CD1c-positive myeloid dendritic cell (primary cell): ENCODE results near the gene MS4A4A.
"Not testable (repeated sequence)": the region's sequence is repeated elsewhere in the genome, so short reads cannot be mapped to it uniquely, and the experiment has no call there.

ENCODE experiments used
- DNase-seq: peaks from one replicate; pipeline ENCODE4 v3.0.0-alpha.2; 2016; ENCODE audit errors: extremely low spot score

Gene MS4A4A

DNA sequence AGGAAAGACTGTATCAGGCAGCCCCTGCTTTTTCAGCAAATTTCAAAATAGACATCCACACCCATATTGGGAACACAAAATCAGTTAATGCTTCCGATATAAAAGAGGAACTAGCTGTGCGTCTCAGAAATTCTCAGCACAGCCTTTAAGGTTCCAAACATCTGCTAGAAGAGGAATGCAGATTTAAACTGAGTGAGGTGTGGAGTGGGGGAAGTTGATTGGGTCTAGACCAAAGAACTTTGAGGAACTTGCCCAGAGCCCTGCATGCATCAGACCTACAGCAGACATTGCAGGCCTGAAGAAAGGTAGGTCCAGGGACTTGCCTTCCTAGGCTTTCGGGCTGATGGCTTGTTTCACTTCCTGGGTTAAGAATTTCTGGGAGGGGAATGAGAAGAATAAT, at the start of gene MS4A4A:
Gene MS4A4A (plus strand): TSS at position 255 of the 400 bp plus-strand sequence. CDS start 10 bp downstream, at position 265.
- DNase-seq, result peak; percentile 80

DNA sequence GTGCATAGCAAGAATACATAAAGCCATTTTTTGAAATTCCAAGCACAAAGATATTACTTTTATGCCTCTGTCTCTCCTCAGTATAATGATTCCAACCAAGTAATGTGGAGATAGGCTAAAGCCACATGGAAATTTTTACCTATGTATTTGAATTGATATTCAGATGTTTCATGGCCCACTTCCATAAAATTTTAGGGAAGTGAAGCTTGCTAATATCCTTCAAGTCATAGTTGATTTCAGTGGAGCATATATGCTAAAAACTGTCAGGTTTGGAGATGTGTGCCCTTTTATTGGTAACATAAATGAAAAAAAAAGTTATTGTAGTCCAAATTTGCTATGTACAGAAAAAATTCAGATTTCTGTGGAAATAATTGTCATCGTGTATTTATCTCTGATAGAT, 49.8 kb upstream of the MS4A4A start:
- DNase-seq, result peak; percentile 69

DNA sequence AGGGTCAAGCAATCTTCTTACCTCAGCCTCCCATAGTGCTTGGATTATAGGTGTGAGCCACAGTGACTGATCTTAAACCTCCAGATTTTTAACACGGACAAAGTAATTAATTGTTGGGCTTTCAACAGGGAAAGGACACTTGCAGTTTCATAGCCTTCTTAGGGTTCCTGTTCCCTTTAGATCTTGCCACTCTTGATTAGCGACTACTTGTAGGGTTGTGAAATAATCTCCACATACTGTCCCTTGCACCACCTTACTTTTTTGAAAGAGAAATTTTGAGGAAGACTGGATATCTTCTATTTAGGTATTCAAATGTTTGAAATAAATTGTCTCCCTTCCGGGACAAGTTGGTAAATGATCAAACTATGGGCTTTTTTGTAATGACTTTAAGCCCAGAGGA, 45.1 kb upstream of the MS4A4A start:
- DNase-seq, result peak; percentile 59

DNA sequence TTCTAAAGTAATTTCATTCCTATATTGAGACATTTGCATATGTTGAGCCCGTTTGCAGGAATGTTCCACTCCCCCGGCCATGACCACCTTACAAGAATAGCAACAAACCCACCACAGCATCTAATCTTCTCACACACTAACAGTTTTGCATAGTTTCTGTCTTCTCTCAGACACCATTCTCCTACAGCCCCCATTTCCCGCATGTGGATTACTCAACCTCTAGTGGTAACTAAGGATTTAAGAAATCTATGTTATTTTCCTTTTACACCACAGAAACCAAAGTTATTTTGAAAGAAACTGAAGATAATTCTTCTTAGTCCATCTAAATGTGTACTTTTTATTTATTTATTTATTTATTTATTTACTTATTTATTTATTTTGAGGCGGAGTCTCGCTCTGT, 39.8 kb upstream of the MS4A4A start:
- DNase-seq, result no peak

DNA sequence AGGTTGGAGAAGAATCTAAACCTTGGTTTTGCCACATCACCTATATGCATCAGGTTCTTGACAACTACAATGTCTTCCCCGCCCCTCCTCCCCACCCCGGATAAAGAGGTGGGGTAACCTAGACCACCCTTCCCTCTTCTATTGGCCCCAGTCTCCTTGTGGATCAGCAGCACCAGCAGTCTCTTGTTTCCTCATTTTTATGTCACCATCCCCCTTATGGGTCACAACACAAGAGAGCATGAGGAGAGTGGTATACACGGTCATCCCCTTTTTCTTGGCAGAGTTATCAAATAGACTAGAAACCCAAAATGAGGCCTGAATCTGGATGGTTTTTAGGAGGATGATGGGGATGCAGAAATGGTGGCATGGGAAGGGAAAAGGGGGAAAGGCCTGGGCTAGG, 38.7 kb upstream of the MS4A4A start:
- DNase-seq, result no peak

DNA sequence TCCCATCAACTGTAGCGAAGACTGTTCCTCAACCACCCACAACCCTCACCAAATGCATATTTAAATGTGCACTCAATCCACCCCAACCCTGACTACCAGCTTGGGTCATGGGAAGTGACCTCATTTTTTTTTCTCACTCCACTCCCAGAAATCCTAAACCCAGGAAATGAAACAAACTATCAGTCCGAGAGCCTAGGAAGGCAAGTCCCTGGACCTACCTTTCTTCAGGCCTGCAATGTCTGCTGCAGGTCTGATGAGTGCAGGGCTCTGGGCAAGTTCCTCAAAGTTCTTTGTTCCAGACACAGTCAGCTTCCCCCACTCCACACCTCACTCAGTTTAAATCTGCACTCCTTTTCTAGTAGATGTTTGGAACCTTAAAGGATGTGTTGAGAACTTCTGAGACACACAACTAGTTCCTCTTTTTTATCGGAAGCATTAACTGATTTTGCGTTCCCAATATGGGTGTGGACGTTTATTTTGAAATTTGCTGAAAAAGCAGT, 37.7 kb upstream of the MS4A4A start, which contains the start of gene MS4A4E:
Gene MS4A4E (minus strand): TSS at position 398 of the 500 bp plus-strand sequence. CDS start 13,082 bp downstream, outside the sequence.
- peak; percentile 60 for DNase-seq

DNA sequence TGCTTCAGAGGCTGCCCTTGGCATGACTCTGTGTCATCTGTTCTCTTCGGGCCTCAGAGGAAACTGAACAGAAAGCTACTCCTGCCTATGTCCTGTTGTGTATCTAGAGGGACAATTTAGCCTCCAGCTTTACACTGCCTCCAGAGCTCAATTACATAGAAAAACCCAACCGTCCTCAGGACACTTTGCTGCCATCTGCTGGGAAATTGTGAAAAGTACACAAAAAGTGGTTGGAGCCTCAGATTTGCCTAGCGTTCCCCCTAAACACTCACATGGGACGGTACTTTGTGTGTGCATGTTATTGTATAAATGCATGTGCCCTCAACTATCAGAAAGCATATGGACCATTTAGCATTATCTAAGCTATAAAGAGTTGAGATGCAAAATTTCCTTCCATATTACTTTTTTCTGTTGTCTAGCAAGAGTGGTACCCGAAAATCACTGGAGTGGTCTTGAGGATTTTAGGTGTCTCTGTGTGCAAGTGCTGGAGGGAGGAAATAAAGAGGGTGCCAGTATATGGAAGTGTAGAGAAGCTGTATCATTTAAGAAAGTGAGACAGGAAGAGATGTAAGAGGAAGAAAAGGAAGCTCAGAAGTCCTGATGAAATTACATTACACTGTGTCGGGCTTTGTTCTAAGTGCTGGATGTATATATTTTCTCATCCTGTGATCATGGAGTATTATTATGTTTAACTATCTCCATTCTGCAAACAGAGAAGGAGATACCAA, 28.8 kb upstream of the MS4A4A start:
- DNase-seq, result peak; percentile 73

DNA sequence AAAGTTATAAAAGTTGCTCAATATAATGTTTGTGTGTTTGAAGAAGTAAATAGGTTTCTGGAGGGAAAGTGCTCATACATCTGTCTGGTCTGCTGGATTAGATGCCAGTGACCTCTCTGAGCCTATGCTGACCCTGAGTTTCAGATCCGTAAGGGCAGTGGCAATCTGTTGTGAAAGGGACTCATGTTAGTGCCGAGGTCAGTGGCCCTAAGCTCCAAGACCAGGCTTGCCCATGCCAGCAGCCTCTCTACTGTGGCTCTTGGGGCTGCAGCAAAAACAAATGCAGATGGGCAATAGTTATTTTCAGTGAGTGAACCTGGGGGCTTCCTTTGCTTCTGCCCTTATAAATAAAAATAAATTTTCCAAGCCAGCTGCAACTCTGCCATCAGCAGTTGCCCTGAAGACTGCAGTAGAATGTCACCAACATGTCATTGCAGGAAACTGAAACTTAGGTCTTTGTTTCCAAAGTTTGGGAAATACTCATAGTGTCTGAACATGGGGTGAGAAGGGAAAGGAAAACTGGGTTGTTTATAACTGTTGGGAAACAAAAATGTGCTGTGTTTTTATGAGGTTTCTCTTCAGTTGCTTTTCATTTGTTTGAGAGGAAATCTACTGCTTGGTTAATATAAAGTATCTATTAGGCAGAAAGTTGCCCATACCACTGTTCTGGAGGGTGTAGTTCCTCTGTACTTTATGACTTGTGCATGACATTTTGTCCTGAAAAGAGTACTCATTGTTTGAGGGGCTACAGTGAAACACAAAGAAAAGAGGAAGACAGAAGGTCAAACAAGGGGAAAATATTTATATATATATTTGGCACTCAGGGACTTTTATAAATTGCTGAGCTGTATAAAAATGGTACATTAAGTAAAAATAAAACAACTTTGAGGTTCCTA, 28.0 kb upstream of the MS4A4A start:
- peak; percentile 58 for DNase-seq

DNA sequence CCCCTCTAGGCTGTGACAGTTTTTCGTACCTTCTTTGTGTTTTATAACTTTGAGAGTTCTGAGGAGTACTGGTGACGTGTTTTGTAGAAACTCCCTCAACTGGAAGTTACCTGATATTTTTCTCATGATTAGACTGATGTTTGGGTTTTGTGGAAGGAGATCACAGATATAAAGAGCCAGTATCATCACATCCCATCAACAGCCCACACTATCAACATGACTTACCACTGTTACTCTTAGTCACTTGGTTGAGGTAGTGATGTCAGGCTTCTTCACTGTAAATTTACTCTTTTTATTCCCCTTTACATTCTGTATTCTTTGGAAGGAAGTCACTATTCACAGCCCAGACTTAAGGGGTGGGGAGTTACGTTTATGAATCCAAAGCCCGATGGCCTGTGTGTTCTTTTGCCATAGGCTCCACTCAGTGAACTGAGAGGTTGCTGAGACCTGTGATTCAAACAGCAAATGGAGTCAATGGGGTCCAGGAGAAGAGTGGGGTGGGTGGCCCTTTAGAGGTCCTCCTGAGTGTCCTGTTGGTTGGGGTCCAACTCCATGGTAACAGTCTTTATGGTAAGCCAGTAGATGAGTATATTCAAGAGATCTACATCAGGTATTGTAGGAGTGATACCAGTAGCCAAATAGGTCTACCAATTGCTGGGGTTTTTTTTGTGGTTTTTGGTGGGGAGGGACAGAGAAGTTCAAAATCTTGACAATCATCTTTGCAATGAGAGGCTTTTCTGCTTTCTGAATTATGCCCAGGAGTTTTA, 22.3 kb upstream of the MS4A4A start:
- no peak for DNase-seq

DNA sequence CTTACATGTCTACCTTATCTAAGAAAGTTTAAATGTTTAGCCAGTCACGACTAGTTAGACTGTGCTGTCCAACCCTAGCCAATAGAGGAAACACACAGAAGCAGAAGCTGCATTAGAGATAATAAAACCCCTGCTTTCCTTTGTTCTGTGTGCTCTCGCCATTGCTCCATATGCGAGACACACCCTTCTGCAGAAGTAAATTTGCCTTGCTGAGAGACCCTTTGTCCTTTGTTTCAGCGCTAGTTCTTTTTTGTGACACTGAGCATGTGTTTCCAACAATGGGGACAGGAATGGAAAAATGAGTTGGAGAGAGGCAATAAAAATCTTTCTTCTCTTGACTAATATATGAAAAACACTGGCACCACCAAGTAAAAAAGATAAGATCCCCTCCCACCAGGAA, 19.5 kb upstream of the MS4A4A start:
- DNase-seq, result no peak

DNA sequence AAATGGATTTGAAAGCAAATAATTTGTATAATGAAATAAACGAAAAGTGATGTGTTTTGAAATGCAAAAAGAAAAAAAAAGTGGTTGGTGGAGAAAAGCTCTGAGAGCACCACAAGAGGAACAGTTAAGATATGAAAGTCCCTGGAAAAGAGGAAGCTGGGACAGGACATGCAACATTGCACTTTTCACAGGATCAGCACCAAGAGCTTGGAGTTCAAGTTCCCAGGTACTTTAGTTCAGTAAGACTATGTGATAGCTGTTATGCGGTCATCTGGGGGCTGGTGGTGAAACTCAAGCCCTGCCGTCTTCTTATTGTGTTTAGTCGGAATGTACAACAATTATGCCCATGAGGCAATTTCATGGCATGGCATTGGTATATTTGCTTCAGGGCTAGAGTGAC, 17.1 kb upstream of the MS4A4A start:
- DNase-seq, result peak; percentile 74

DNA sequence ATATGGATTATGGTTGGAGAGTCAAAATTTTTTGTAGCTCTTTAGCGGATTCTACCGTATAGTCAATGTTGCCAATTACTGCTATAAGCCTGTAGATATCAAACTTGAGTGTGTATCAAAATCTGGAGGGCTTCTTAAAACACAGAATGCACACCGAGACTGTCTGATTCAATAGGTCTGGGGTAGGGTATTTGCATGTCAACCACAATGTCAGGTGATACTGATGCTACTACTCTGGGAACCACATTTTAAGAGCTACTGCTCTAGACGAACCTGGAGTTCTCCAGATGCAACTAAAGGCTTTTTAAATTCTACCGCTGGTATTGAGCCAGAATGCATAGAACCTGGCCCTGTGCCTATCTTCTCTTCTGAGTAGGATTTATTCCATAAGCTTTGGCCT, 15.8 kb upstream of the MS4A4A start:
- no peak for DNase-seq

DNA sequence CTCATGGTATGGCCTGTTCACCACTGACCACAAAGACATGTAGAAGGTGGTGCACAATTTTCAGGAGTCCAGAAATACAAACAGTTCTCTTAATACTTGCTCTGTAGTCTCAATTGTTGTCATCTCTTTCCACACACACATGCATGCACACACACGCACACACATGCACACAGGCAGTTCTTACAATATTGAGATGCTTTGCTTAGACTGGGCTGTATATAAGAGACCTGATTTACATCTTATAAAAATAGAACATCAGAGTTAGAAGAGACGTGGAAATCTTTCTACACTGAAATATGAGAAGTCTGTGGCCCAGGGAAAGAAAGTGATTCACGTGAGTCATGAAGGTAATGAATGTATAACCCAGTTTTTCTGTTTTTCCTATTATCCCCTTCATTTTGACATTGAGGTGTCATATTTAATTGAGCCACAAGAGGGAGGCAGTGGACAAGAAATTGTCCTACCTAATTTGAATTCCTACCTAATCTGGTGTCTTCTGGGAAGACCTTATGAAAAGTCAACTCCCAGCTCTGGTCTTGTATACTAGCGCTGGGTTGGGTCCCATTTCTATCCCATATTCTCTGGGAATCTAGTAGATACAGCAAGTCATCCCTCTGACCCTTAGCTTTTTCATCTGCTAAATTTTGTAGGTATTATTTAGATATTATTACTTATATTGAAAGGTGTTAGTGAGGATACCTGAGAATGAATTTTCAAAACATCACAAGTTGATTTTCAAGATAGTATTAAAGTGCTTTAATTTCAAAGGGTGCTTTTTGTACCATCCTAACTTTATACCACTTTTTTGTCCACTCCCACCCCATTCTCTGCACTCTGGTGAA, 14.9 kb upstream of the MS4A4A start:
- DNase-seq, result peak; percentile 74

DNA sequence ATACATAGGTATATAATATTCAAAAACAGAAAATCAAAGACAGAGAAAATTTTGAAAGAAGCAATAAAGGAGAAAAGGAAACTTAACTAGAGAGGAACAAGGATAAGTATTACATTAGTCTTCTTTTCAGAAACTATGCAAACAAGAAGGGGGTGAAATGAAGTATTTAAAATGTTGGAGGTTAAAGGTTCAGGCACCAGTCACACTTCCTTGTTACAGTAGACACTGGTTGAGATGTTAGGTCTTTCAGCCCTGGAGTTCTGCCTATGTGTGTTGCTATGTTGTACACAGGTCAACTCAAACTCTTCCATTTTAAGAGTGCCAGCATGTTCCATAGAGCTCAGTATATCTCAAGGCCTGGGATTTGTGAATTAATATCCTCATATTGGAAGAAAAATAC, 6.0 kb upstream of the MS4A4A start:
- peak; percentile 18 for DNase-seq

DNA sequence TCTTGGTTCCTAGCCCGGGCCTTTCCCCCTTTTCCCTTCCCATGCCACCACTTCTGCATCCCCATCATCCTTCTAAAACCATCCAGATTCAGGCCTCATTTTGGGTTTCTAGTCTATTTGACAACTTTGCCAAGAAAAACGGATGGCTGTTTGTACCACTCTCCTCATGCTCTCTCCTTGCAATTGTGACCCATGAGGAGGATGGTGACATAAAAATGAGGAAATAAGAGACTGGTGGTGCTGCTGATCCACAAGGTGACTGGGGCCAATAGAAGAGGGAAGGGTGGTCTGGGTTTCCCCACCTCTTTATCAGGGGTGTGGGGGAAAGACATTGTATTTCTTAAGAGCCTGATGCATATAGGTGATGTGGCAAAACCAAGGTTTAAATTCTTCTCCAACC, 1.0 kb downstream of the MS4A4A start:
- peak; percentile 25 for DNase-seq

DNA sequence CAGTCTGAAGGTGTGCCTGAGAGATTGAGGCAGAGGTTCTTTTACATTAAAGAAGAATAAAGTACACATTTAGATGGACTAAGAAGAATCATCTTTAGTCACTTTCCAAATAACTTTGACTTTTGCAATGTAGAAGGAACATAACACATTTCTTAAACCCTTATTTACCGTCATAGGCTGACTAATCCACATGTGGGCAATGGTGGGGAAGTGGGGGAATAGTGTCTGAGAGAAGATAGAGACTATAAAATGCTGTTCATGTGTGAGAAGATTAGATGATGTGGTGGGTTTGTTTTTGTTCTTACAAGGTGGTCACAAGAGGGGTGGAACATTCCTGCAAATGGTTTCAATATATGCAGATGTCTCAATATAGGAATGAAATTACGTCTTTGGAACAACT, 1.8 kb downstream of the MS4A4A start:
- DNase-seq, result peak; percentile 73

DNA sequence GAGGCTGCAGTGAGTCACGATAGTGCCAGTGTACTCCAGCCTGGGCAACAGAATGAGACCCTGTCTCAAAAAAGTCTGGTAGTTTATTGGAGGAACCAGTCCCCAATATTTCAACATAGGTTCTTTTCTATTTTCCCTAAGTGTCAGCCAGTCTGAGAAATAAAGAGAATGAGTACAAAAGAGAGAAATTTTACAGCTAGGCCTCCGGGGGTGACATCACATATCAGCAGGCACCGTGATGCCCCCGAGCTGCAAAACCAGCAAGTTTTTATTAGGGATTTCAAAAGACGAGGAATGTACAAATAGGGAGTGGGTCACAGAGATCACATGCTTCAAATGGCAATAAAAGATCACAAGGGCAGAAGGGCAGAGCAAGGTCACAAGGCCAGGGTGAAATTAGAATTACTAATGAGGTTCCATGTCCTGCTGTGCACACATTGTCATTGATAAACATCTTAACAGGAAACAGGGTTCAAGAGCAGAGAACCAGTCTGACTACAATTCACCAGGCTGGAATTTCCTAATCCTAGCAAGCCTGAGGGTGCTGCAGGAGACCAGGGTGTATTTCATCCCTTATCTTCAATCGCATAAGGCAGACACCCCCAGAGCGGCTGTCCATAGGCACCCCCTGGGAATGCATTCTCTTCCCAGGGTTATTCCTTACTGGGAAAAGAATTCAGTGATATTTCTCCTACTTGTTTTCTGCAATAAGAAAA, 5.1 kb downstream of the MS4A4A start:
- not testable (repeated sequence) for DNase-seq

DNA sequence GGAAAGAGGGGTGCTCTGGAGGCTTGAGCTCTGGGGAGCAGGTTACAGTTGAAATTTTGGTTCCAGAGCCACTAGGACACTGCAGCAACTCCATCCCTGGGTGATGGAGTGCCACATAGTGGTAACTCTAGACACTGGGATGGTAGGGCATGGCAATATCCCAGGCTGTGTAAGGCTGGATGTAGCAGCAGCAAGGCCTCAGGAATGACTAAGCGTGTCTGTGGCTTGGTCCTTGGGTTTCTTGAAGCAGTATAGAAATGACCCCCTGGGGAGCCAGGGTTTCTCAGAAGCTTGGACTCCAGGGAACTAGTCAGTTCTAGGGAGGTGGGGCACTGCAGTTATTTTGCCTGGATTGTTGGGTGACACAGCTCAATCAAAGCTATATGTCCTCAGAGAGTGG, 8.1 kb downstream of the MS4A4A start:
- no peak for DNase-seq

DNA sequence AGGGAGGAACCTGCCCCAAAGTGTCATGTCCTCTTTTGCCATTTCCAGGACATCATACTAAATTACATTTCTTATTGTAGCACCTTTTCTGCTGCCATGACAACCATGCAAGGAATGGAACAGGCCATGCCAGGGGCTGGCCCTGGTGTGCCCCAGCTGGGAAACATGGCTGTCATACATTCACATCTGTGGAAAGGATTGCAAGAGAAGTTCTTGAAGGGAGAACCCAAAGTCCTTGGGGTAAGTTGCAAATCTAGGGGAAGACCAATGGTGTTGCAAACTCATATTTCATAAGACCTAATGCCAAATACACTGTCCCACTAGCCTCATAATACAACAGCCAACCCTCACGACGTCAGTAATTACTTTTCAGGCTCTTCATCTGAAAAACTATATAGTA, 11.7 kb downstream of the MS4A4A start:
- DNase-seq, result no peak

DNA sequence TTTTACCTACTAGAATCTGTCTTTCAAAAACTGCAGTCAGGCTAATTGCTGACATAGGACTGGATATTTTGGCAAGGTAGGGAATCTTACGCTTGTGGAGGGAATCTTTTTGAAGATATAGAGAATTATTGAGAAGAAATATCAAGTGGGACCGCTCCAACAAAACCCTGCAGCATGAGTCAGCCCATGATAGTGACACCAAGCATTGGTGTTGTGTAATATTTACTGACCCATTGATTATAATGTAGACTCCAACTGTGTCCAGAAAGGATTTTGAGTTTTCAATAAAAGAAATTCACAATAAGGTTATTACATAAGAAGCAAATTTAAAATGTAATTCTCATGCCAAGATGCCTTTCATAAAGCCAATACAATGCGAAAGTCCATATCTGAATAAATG, 20.7 kb downstream of the MS4A4A start:
- DNase-seq, result no peak
